ENCODE data around the gene HASPIN.

GRCh38 chr17:3688852-3689261 lies 34.8 kb upstream of the HASPIN start:
- no peak for TF ChIP-seq GABPA (IDR thresholded peaks at IDR 0.05; ENCODE audit: borderline replicate concordance, insufficient read depth, low read length)
- TF ChIP-seq CTCF (IDR thresholded peaks at IDR 0.05; ENCODE audit: control extremely low read depth in 1 of 3, insufficient read depth in 1 of 3, low read depth in 1 of 3, low read length in 3 of 3), result no peak
- TF ChIP-seq USF2 (IDR thresholded peaks at IDR 0.05; ENCODE audit: low read length), result no peak
- no peak for TF ChIP-seq POLR2A (IDR thresholded peaks at IDR 0.05; ENCODE audit: control extremely low read depth in 1 of 2, low read depth in 2 of 2, low read length in 2 of 2)
- TF ChIP-seq SIRT6 (IDR thresholded peaks at IDR 0.05; ENCODE audit: low read length), result no peak
- TF ChIP-seq NANOG (IDR thresholded peaks at IDR 0.05; ENCODE audit: insufficient read depth, low read depth, low read length, poor library complexity, severe bottlenecking), result no peak
- no peak for TF ChIP-seq GTF2F1 (IDR thresholded peaks at IDR 0.05; ENCODE audit: borderline replicate concordance, low read depth, low read length)
- TF ChIP-seq POLR2AphosphoS5 (IDR thresholded peaks at IDR 0.05; ENCODE audit: low read depth, low read length), result no peak
- no peak for TF ChIP-seq HDAC2 (IDR thresholded peaks at IDR 0.05; ENCODE audit: borderline replicate concordance in 1 of 2, low read depth in 2 of 2, low read length in 2 of 2)
- no peak for TF ChIP-seq MAX (IDR thresholded peaks at IDR 0.05)
- no peak for TF ChIP-seq TBP (IDR thresholded peaks at IDR 0.05; ENCODE audit: low read depth, low read length)
- no peak for TF ChIP-seq ATF2 (IDR thresholded peaks at IDR 0.05; ENCODE audit: low read length)

Measured in H1 (cell line).